Measurements from ENCODE around the gene P2RY14. TPM values are rescaled to one million over a fixed set of nuclear protein-coding genes. Genes with fewer than 3 reads are reported as not detected.
A peak's percentile ranks its signal among the peaks of the same experiment; 100 is the strongest.

Gene P2RY14
- total and polyA plus RNA-seq, 2 of the 13 experiments (the other 11 are each of a cell fraction or from before 2014, with no cell fraction given) = not detected

- no peaks in the 10 kb centered on the region for H3K9me3 ChIP-seq (ENCODE audit: low read length)
- H2AFZ ChIP-seq (ENCODE audit: low read length) = no peak overlapping the region
- H3K27ac ChIP-seq (ENCODE audit: extremely low read length, insufficient read depth, low read length) = peak overlapping the region; percentile 89
- no peak overlapping the region for H3K4me2 ChIP-seq (ENCODE audit: low read depth, low read length)
- 82% methylated on average over 2 of the region's 2 CpGs for WGBS (ENCODE audit: low lambda C conversion rate)
- ATAC-seq (no peak), FAIRE-seq (no peak), DNase-seq (ENCODE audit: low spot score) (no peak)
- H3K9ac ChIP-seq (ENCODE audit: insufficient read depth, low read depth, low read length) = no peak overlapping the region
- in situ Hi-C loops (cut with HindIII; ENCODE audit: extremely low pct_ligation_motif_present, low pct_unique_long_range_greater_than_20kb) (loop anchor here (25.0 kb wide), 1 partner anchor 587 kb away; no protein-coding TSS in a partner anchor), intact Hi-C loops (cut with micrococcal nuclease; ENCODE audit: unreplicated experiment) (no loop called here)
- no peaks in the 10 kb centered on the region for H4K20me1 ChIP-seq (ENCODE audit: insufficient read depth, low read length)
- no peaks in the 10 kb centered on the region for H3K36me3 ChIP-seq (replicated peaks in 1 of 2; ENCODE audit: control insufficient read depth in 1 of 2, insufficient read depth in 2 of 2, low read length in 2 of 2)
- no TSS peak for BruUV-seq (replicated peaks)
- CTCF ChIA-PET (ENCODE audit: low intra/inter-chr PET ratio, low total read pairs) = no interaction called here
- no peak overlapping the region for H3K4me3 ChIP-seq (replicated peaks in 1 of 3; ENCODE audit: insufficient read depth in 1 of 3, low read depth in 2 of 3, low read length in 3 of 3)
- peak; percentile 96 for TF ChIP-seq LCORL (IDR thresholded peaks at IDR 0.05)
- TF ChIP-seq LCORL (CRISPR knock-in tag; IDR thresholded peaks at IDR 0.05) = no peak
- no peak for TF ChIP-seq ZBTB44 (CRISPR knock-in tag; IDR thresholded peaks at IDR 0.05)
- POLR2A ChIA-PET = interaction anchor here (0.9 to 2.5 kb wide), 4 partner anchors 10 to 25 kb away, joined by 3 to 13 read pairs (median 8); no protein-coding TSS in a partner anchor
- peaks cover 73% of the 10 kb centered on the region for H3K4me1 ChIP-seq (ENCODE audit: insufficient read depth, low read length)
- H3K27me3 ChIP-seq (ENCODE audit: control insufficient read depth in 1 of 2, insufficient read depth in 2 of 2, low read length in 2 of 2) = no peaks in the 10 kb centered on the region
- H3K79me2 ChIP-seq (ENCODE audit: insufficient read depth, low read length) = no peaks in the 10 kb centered on the region
Observed at GRCh38 chr3:151200586-151200985, 77.8 kb downstream of the P2RY14 start.

GRCh38 chr3:151199554-151200438 is 78.5 kb downstream of the P2RY14 start:
- Histone ChIP-seq H3K27me3 (ENCODE audit: control insufficient read depth in 1 of 2, insufficient read depth in 2 of 2, low read length in 2 of 2) (no peaks in the 10 kb centered on the region), H3K4me2 (ENCODE audit: low read depth, low read length) (no peak overlapping the region), H4K20me1 (ENCODE audit: insufficient read depth, low read length) (no peaks in the 10 kb centered on the region), H3K4me1 (ENCODE audit: insufficient read depth, low read length) (peaks cover 73% of the 10 kb centered on the region), H3K9ac (ENCODE audit: insufficient read depth, low read depth, low read length) (no peak overlapping the region), H3K9me3 (ENCODE audit: low read length) (no peaks in the 10 kb centered on the region), H3K36me3 (replicated peaks in 1 of 2; ENCODE audit: control insufficient read depth in 1 of 2, insufficient read depth in 2 of 2, low read length in 2 of 2) (no peaks in the 10 kb centered on the region), H3K27ac (ENCODE audit: extremely low read length, insufficient read depth, low read length) (peak overlapping the region; percentile 89), H3K79me2 (ENCODE audit: insufficient read depth, low read length) (no peaks in the 10 kb centered on the region), H3K4me3 (replicated peaks in 1 of 3; ENCODE audit: insufficient read depth in 1 of 3, low read depth in 2 of 3, low read length in 3 of 3) (no peak overlapping the region), H2AFZ (ENCODE audit: low read length) (peak overlapping the region; percentile 61)
- DNase-seq (ENCODE audit: low spot score) (no peak), ATAC-seq (no peak), FAIRE-seq (no peak)
- intact Hi-C loops (cut with micrococcal nuclease; ENCODE audit: unreplicated experiment) = loop anchor here (5.0 kb wide), 1 partner anchor 1407 kb away; the partner anchor contains the start of gene ANKUB1
- 83% methylated on average over 4 of the region's 4 CpGs for WGBS (ENCODE audit: low lambda C conversion rate)
- CTCF ChIA-PET (ENCODE audit: low intra/inter-chr PET ratio, low total read pairs) = no interaction called here
- POLR2A ChIA-PET = interaction anchor here (0.9 to 2.5 kb wide), 4 partner anchors 11 to 24 kb away, joined by 3 to 13 read pairs (median 8); no protein-coding TSS in a partner anchor
- in situ Hi-C loops (cut with HindIII; ENCODE audit: extremely low pct_ligation_motif_present, low pct_unique_long_range_greater_than_20kb) = loop anchor here (25.0 kb wide), 1 partner anchor 588 kb away; no protein-coding TSS in a partner anchor
- no TSS peak for BruUV-seq (replicated peaks)
- TF ChIP-seq ZMYM4 (CRISPR knock-in tag; IDR thresholded peaks at IDR 0.05) = no peak
- no peak for TF ChIP-seq FOXO4 (CRISPR knock-in tag; conservative IDR thresholded peaks at IDR 0.05)
- TF ChIP-seq ZNF230 (CRISPR knock-in tag; IDR thresholded peaks at IDR 0.05) = no peak
- no peak for TF ChIP-seq MAZ (IDR thresholded peaks at IDR 0.05; ENCODE audit: borderline replicate concordance, low read depth, low read length)
- no peak for TF ChIP-seq MAZ (CRISPR knock-in tag; IDR thresholded peaks at IDR 0.05; ENCODE audit: low read depth)
- TF ChIP-seq NFYC (CRISPR knock-in tag; IDR thresholded peaks at IDR 0.05) = no peak
- no peak for TF ChIP-seq ZNF800 (CRISPR knock-in tag; IDR thresholded peaks at IDR 0.05)
- no peak for TF ChIP-seq ZNF740 (CRISPR knock-in tag; IDR thresholded peaks at IDR 0.05)
- TF ChIP-seq SMC3 (IDR thresholded peaks at IDR 0.05; ENCODE audit: low read length) = no peak

Data from HepG2 (cell line).